ENCODE data around the gene PANX2. TPM values are rescaled to one million over a fixed set of nuclear protein-coding genes. Genes with fewer than 3 reads are reported as not detected.

Gene PANX2
- total RNA-seq, 2 donors from 2014 or later = 0.19 to 0.23 TPM

Other genes starting within 250 kb of the PANX2 start
- gene PIM3, start 210.0 kb upstream of the PANX2 start, total RNA-seq = 10 to 100 TPM; 29.9 to 37.2 TPM
- gene IL17REL, start 158.0 kb upstream of the PANX2 start, total RNA-seq = not detected
- not detected for gene TTLL8, start 112.4 kb upstream of the PANX2 start, total RNA-seq
- gene MLC1, start 85.3 kb upstream of the PANX2 start, total RNA-seq = under 1 TPM; 0.19 to 0.28 TPM
- gene MOV10L1, start 80.7 kb upstream of the PANX2 start, total RNA-seq = under 1 TPM; 0.43 to 0.56 TPM
- gene TRABD, start 15.2 kb downstream of the PANX2 start, total RNA-seq = 10 to 100 TPM; 18.3 to 20.5 TPM
- gene SELENOO, start 30.3 kb downstream of the PANX2 start, total RNA-seq = 10 to 100 TPM; 10.8 to 11.9 TPM
- gene TUBGCP6, start 74.3 kb downstream of the PANX2 start, total RNA-seq = 10 to 100 TPM; 20.6 to 23.4 TPM
- gene HDAC10, start 80.5 kb downstream of the PANX2 start, total RNA-seq = 10 to 100 TPM; 14.1 to 23.6 TPM
- 10 to 100 TPM; 10.4 to 13.2 TPM for gene MAPK12, start 91.0 kb downstream of the PANX2 start, total RNA-seq
- gene MAPK11, start 99.6 kb downstream of the PANX2 start, total RNA-seq = 10 to 100 TPM; 11.5 to 11.6 TPM
- gene PLXNB2, start 136.9 kb downstream of the PANX2 start, total RNA-seq = 100 to 1,000 TPM; 108 to 125 TPM
- gene DENND6B, start 156.3 kb downstream of the PANX2 start, total RNA-seq = 1 to 10 TPM; 2.1 to 2.5 TPM
- gene PPP6R2, start 172.6 kb downstream of the PANX2 start, total RNA-seq = 10 to 100 TPM; 35.3 to 36.0 TPM